GM13977 (cell line): Measurements from ENCODE around the gene PIERCE2.
A peak's percentile ranks its signal among the peaks of the same experiment; 100 is the strongest.
"Not testable (repeated sequence)": the region's sequence is repeated elsewhere in the genome, so short reads cannot be mapped to it uniquely, and the experiment has no call there.

ENCODE experiments used
- DNase-seq: peaks from one replicate; pipeline ENCODE4 v3.0.0; 2012; ENCODE audit warnings: low spot score
- in situ Hi-C: fragments of 300-500 bp; cut with MboI; formaldehyde crosslinking; loops from one replicate; pipeline ENCODE4 v1.12.0; 2022; ENCODE audit warnings: low sequenced_read_pairs, low pct_unique_long_range_greater_than_20kb, mixed read lengths, inconsistent platforms; ENCODE audit not compliant: unreplicated experiment
- TF ChIP-seq, protein P1 (sequence below): IDR thresholded peaks from 2 replicates; pipeline ENCODE4 v1.5.1; 2012; ENCODE audit warnings: mild to moderate bottlenecking, control low read depth; ENCODE audit not compliant: insufficient read depth; ENCODE audit errors: extremely low read depth, missing control alignments

Gene PIERCE2

GRCh38 chr15:55422089-55422488, 13.8 kb downstream of the PIERCE2 start:
- in situ Hi-C loops: loop anchor here (25.0 kb wide), 1 partner anchor 210 kb away; no protein-coding TSS in a partner anchor
- DNase-seq: no peak

DNA sequence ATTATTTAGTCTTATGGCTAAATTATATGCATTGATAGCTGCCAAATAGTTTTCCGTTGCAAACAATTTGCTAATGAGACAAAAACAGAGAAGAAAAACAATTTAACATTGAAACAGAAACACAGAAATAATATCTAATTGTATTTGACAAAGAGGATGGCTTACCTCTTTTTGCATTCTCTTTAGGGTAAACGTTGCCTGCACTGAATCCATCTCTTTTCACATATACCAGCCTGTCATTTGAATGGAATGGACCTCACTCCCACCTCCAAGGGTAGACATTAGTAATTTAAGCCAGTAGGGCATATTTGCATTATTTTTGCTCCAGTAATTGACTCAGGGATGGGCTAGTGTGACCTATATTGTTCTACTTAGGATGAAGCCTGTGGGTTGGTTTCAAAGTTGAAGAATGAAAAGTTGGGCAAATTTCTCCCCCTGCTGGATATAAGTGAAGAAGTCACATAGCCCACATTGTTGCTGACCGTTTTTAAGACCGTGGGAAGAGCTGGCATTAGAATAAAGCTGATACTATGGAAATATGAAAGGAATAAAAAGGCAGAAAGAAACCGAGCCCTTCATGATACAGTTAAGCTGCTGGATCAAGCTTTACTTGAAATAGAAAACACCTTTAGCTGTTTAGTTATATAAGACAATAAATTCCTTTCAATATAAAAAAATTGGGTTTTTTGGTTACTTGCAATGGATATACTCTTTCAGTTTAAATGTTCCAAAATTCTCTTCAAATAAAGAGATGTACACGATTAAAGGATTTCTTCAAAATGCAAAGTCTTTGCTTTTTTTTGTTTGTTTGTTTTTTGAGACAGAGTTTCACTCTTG, 26.9 kb downstream of the PIERCE2 start:
- in situ Hi-C loops: no loop called here
- TF ChIP-seq, protein P1, sequence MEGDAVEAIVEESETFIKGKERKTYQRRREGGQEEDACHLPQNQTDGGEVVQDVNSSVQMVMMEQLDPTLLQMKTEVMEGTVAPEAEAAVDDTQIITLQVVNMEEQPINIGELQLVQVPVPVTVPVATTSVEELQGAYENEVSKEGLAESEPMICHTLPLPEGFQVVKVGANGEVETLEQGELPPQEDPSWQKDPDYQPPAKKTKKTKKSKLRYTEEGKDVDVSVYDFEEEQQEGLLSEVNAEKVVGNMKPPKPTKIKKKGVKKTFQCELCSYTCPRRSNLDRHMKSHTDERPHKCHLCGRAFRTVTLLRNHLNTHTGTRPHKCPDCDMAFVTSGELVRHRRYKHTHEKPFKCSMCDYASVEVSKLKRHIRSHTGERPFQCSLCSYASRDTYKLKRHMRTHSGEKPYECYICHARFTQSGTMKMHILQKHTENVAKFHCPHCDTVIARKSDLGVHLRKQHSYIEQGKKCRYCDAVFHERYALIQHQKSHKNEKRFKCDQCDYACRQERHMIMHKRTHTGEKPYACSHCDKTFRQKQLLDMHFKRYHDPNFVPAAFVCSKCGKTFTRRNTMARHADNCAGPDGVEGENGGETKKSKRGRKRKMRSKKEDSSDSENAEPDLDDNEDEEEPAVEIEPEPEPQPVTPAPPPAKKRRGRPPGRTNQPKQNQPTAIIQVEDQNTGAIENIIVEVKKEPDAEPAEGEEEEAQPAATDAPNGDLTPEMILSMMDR: peak; percentile 60
- DNase-seq: peak; percentile 58

More at GRCh38 chr15:55422089-55422488, 13.8 kb downstream of the PIERCE2 start:
- TF ChIP-seq, protein P1: no peak

DNA sequence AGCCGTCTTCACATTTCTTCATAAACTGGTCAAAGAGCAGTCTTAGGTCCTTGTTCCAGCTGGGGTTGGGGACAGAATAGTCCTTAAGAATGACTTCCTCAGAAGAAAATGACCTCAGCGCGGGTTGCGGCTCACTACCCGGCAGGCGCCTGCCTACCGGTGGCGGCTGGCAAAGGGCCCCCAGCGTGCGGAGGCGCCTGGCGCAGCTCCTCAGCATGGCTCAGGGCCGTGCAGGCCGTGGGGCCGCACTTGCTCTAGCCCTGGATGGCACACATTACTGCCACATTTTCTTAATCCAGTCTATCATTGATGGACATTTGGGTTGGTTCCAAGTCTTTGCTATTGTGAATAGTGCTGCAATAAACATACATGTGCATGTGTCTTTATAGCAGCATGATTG, 34.8 kb downstream of the PIERCE2 start:
- in situ Hi-C loops, DNase-seq: not testable (repeated sequence)

DNA sequence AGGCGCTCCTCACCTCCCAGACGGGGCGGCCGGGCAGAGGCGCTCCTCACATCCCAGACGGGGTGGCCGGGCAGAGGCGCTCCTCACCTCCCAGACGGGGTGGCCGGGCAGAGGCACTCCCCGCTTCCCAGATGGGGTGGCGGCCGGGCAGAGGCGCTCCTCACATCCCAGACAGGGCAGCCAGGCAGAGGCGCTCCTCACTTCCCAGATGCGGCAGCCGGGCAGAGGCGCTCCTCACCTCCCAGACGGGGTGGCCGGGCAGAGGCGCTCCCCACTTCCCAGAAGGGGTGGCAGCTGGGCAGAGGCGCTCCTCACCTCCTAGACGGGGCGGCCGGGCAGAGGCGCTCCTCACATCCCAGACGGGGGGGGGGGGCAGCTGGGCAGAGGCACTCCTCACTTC, 37.6 kb downstream of the PIERCE2 start:
- DNase-seq, in situ Hi-C loops: not testable (repeated sequence)

DNA sequence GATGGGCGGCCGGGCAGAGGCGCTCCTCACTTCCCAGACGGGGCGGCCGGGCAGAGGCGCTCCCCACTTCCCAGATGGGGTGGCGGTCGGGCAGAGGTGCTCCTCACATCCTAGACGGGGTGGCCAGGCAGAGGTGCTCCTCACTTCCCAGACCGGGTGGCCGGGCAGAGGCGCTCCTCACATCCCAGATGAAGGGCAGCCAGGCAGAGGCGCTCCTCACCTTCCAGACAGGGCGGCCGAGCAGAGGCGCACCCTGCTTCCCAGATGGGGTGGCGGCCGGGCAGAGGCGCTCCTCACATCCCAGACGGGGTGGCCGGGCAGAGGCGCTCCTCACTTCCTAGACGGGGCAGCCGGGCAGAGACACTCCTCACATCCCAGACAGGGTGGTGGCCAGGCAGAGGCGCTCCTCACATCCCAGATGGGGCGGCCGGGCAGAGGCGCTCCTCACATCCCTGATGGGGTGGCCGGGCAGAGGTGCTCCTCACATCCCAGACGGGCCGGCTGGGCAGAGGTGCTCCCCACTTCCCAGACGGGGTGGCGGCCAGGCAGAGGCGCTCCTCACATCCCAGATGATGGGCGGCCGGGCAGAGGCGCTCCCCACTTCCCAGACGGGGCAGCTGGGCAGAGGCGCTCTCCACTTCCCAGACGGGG, 38.2 kb downstream of the PIERCE2 start:
- in situ Hi-C loops, DNase-seq: not testable (repeated sequence)

DNA sequence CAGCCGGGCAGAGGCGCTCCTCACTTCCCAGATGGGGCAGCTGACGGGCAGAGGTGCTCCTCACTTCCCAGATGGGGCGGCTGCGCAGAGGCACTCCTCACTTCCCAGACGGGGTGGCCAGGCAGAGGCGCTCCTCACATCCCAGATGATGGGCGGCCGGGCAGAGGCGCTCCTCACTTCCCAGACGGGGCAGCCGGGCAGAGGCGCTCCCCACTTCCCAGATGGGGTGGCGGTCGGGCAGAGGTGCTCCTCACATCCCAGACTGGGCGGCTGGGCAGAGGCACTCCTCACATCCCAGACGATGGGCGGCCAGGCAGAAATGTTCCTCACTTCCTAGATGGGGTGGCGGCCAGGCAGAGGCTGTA, 38.7 kb downstream of the PIERCE2 start:
- in situ Hi-C loops, DNase-seq: not testable (repeated sequence)

DNA sequence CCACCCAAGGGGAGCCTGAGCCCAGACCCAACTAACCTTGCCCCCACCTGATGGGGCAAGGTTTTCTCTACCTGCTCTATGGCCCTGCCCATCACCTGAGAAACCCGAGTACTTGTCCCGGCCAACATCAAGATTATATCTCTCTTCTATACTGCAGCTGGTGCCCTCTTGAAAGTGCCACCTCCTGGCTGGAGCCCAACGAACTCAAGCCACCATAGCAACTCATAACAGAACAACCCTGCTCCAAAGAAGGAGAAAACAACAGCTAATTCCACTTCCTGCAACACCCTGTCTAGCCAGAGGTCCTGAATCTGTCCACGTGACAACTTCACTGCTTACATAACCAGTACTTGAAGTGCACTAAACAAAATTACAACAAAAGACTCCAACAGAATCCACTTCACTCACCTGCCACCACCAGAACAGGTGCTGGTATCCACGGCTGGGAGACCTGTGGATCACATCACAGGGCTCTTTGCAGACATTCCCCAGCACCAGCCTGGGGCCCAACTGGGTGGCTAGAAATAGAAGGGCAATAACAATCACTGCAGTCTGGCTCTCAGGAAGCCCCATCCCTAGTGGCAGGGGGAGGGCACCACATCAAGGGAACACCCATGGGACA, 49.2 kb downstream of the PIERCE2 start:
- TF ChIP-seq, protein P1: no peak
- in situ Hi-C loops: no loop called here
- DNase-seq: no peak

GRCh38 chr15:55461447-55461846, 53.2 kb downstream of the PIERCE2 start:
- TF ChIP-seq, protein P1: no peak
- in situ Hi-C loops: no loop called here
- DNase-seq: no peak
